Islet precursor cell (in vitro differentiated cells): ENCODE measurements around the gene SRSF6.
A peak's percentile ranks its signal among the peaks of the same experiment; 100 is the strongest.
"Not testable (repeated sequence)": the region's sequence is repeated elsewhere in the genome, so short reads cannot be mapped to it uniquely, and the experiment has no call there.

ENCODE experiments used
- DNase-seq: peaks from one replicate; pipeline ENCODE4 v3.0.0-alpha.2; 2018

Gene SRSF6

DNA sequence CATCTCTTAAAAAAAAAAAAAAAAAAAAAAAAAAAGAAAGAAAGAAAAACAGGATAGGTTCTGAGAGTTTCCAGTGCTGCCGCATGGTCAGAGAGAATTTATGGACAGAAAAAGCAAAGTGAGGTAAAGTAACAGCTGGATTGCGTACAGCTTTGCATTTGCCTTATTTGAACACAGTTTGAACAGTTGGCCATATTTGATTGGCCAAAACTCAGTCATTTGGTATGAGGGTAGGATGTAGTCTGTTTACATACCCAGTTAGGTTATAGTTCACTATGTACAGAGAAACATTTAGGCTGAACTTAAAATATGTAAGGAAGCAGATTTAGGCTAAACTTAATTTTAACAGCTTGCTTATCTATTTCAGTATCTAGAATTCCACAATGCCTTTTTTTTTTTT is 32.3 kb downstream of the SRSF6 start:
- DNase-seq: no peak

DNA sequence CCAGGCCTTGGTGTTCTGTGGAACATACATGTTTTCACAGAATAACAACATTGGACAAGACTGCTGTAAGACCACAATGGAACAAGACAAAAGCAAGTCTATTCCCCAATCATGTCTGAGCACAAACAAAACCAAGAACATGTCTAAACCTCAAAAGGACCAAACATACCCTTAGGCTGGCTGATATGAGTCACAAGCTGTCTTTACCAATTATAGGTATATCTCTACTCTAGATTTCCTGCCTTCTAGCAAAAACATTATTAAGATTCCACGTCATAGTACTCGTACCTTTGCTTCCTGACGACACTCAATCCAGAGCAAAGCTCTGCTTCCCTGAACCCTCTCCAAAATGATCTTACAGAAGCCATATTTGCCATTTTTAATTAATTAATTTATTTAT is 34.4 kb downstream of the SRSF6 start:
- DNase-seq: no peak

DNA sequence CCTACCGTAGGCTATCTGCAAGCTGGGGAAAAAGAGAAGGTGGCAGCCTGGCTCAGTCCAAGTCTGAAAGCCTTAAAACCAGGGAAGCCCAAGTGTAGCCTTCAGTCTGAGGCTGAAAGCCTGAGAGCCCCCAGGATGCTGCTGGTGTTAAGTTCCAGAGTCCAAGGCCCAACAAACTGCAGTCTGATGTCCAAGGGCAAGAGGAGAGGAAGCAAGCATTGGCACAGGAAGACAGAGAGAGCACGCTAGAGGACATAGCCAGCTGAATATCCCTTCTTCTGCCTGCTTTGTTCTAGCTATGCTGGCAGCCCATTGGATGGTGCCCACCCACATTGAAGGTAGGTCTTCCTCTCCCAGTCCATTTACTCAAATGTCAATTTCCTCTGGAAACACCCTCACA is 37.7 kb downstream of the SRSF6 start:
- no peak for DNase-seq

DNA sequence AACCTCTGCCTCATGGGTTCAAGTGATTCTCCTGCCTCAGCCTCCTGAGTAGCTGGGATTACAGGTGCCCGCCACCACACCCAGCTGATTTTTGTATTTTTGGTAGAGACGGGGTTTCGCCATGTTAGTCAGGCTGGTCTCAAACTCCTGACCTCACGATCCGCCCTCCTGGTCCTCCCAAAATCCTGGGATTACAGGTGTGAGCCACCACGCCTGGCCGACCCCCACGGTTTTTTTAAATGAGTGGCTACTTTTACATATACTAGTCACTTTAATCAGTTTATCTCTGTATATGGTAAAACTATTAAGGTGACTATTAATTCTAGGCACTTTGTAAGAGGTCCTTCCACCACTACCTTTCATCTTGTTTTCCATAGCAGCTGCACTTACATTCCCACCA is 44.3 kb downstream of the SRSF6 start:
- DNase-seq: not testable (repeated sequence)

DNA sequence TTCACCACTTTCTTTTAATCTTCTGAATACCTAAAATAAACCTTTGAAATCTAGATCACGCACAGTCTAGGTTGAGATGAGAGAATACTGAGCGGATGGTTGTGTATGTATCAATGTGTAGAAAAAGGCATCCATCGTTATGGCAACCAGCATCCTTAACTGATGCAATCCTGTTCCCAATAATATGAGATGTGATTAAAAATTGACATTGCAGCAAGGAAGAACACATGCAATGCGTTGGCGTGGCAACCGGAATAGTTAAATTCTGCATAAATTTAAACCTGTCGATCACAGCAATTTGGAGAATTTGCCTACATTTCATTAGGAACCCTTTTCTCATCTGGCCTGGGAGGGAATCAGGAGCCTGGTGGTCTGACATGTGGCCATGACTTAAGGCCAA is 48.5 kb downstream of the SRSF6 start:
- no peak for DNase-seq

DNA sequence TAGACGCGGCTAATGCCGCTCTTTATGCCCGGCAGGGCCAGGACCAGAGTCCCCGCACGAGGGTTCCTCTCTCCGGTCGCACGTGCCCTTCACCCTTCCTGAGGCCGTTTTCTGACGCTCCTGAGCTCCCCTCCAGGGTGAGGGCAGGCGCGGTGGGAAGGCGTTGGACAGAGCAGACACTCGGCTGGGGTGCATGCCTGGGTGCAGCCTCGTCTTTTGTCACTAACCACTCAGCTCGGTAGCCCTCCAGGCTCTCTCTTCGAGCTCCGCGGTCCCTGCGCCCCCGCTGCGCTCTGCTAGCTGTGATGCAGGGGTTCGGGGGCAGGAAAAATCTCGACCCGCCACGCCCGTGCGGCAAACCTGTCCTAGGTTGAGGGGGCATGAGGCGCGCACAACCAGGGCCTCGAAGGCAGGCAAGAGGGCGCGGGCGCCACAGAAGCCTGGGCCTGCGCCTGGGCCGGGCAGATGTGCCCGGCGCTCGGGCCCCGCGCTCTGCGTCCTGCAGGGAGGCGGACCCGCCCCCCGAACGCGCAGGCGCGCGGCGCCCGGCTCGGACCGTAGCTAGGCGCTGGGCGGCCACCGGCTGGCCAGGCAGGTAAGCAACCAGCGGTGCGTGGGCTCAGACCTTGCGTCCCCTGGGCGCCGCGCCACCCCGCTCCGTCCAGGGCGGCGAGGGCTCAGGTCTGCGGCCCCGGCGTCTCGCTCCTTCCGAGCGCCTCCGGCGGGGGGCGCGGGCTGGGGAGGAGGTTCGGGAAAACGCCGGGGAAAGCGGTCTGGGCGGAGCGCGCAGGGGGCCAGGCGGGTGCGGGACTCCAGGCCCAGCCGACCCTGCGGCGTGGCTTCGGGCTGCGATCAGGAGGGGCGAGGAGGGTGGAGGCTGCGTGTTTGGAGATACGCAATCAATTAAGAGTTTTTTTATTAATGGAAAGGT is 49.7 kb downstream of the SRSF6 start, which contains the start of gene L3MBTL1:
TSS of gene L3MBTL1 (plus strand) at position 548 of the 931 bp plus-strand sequence. CDS start 5,807 bp downstream, outside the sequence.
- peak; percentile 92 for DNase-seq

DNA sequence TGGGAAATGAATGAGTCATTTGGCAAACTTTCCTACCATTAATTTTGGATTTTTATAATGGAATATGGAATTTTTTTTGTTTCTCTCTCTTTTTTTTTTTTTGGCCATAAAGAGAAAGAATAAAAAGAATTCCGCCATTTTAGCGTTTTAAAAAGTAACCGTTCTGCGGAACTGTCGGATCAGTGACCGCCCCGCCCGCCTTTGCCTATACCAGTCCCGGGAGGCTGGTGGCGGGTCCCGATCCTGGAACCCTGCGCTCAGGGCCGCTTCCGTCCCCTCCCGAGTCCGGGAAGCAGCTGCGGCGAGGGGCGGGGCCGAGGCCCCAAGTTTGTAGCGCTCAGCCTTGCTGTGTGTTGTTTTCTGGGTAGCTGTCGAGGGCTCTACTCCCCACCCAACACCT is 50.4 kb downstream of the SRSF6 start:
- DNase-seq: peak; percentile 57

DNA sequence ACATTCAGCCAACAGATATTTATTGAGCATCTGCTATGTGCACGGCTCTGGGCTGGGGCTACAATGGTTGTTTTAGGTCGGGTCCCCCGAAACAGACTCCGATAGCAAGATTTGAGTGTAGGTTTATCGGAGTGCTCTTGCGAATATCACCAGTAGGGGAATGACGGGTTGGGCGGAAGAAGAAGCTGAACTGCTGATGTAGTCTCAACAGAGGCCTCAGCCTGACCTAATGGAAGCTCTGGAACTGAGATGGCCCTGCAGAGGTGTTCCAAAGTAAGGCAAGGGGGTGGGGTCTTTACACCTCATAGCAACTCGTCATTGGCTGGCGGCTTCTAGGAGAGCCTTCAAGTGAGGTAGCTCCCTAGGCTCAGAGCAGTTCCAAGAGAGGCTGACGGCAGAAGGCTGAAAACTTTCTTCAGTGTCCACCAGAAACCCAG is 50.9 kb downstream of the SRSF6 start:
- peak; percentile 94 for DNase-seq

DNA sequence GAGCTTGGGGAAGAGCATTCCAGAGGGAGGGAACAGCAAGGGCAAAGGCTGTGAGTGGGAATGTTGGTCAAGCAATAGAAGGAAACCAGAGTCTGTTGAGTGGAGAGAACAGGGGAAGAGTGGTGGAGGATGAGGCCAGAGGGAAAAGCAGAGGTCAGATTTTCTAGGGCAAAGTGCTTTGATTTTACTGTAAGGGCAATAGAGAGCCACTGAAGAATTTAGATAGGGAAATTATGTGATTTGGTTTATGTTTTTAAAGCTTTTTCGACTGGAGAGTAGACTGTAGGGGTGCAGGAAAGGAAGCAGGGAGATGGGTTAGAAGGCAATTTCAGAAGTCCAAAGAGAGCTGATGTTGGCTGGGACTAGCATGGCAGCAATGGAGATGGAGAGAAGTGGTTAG is 54.2 kb downstream of the SRSF6 start:
- no peak for DNase-seq

DNA sequence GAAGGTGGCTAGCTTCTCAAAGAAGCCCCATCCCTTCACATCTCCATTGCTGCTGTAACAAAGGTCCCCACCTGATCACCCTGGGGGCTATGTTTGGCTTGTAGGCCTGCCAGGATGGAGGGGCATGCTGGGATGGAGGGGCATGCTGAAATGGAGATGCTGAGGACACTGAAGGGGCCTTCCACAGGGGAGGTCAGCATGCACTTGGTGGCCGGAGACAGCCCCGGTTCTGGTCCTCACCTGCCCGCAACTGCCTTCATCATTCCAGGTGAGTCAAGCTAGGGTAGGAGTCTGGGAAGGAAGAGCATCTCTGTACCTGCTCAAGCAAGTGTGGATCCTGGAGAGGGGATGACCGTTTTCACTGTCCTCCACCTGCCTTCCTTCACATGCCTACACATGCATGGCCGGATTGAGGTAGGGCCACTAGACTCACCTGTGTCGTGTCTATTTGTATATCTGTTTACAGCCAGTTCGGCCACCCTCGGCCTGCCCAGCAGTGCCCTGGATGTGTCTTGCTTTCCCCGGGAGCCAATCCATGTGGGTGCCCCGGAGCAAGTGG is 55.8 kb downstream of the SRSF6 start:
- DNase-seq: no peak
